Measurements from ENCODE around the gene CCDC148. TPM values are rescaled to one million over a fixed set of nuclear protein-coding genes. Genes with fewer than 3 reads are reported as not detected.
"Not testable (repeated sequence)": the region's sequence is repeated elsewhere in the genome, so short reads cannot be mapped to it uniquely, and the experiment has no call there.

Gene CCDC148
- total RNA-seq, 4 donors from 2014 or later: 0.66 TPM; not detected in 3

GRCh38 chr2:158232476-158232875 lies 224.1 kb downstream of the CCDC148 start:
- Histone ChIP-seq H3K9me3 (no peaks in the 10 kb centered on the region), H3K27ac (no peak overlapping the region), H3K27me3 (no peaks in the 10 kb centered on the region), H3K36me3 (no peaks in the 10 kb centered on the region), H3K4me1 (no peaks in the 10 kb centered on the region), H3K4me3 (no peak overlapping the region)
- in situ Hi-C loops (cut with MboI; ENCODE audit: low sequenced_read_pairs in 4 of 4): no loop called here
- no peak for ATAC-seq
- DNase-seq: no peak
- intact Hi-C loops (cut with DNase I; ENCODE audit: low total_unique reads): no loop called here
- TF ChIP-seq CTCF (IDR thresholded peaks at IDR 0.05 in 4 of 5, conservative IDR thresholded peaks at IDR 0.05 in 1 of 5) (no peak), POLR2A (IDR thresholded peaks at IDR 0.05) (no peak)

GRCh38 chr2:158228943-158229508 lies 227.5 kb downstream of the CCDC148 start:
- no peak for TF ChIP-seq POLR2A (IDR thresholded peaks at IDR 0.05)
- TF ChIP-seq CTCF (IDR thresholded peaks at IDR 0.05 in 4 of 5, conservative IDR thresholded peaks at IDR 0.05 in 1 of 5): no peak
- Histone ChIP-seq H3K27ac (no peak overlapping the region), H3K4me3 (no peak overlapping the region), H3K9me3 (no peaks in the 10 kb centered on the region), H3K4me1 (no peaks in the 10 kb centered on the region), H3K27me3 (no peaks in the 10 kb centered on the region), H3K36me3 (no peaks in the 10 kb centered on the region)
- ATAC-seq (no peak), DNase-seq (no peak)
- in situ Hi-C loops (cut with MboI; ENCODE audit: low sequenced_read_pairs in 4 of 4) (no loop called here), intact Hi-C loops (cut with DNase I; ENCODE audit: low total_unique reads) (no loop called here)

- H3K27me3 ChIP-seq; in situ Hi-C loops (cut with MboI; ENCODE audit: low sequenced_read_pairs in 4 of 4); DNase-seq; H3K36me3 ChIP-seq; H3K27ac ChIP-seq; H3K9me3 ChIP-seq; H3K4me3 ChIP-seq; ATAC-seq; H3K4me1 ChIP-seq; intact Hi-C loops (cut with DNase I; ENCODE audit: low total_unique reads): not testable (repeated sequence)
Measured at GRCh38 chr2:158223066-158223465, 233.5 kb downstream of the CCDC148 start.

- no peak overlapping the region for H3K27ac ChIP-seq
- intact Hi-C loops (cut with DNase I; ENCODE audit: low total_unique reads): no loop called here
- H3K4me1 ChIP-seq: no peaks in the 10 kb centered on the region
- in situ Hi-C loops (cut with MboI; ENCODE audit: low sequenced_read_pairs in 4 of 4): no loop called here
- H3K36me3 ChIP-seq: no peaks in the 10 kb centered on the region
- DNase-seq: no peak
- H3K4me3 ChIP-seq: no peak overlapping the region
- ATAC-seq: no peak
- no peaks in the 10 kb centered on the region for H3K27me3 ChIP-seq
- no peak for TF ChIP-seq POLR2A (IDR thresholded peaks at IDR 0.05)
- TF ChIP-seq CTCF (IDR thresholded peaks at IDR 0.05 in 4 of 5, conservative IDR thresholded peaks at IDR 0.05 in 1 of 5): no peak
- H3K9me3 ChIP-seq: no peaks in the 10 kb centered on the region
Measured at GRCh38 chr2:158221063-158222020, 235.2 kb downstream of the CCDC148 start.

GRCh38 chr2:158217593-158217992 lies 239.0 kb downstream of the CCDC148 start:
- in situ Hi-C loops (cut with MboI; ENCODE audit: low sequenced_read_pairs in 4 of 4): no loop called here
- intact Hi-C loops (cut with DNase I; ENCODE audit: low total_unique reads): no loop called here
- Histone ChIP-seq H3K4me3 (no peak overlapping the region), H3K9me3 (no peaks in the 10 kb centered on the region), H3K36me3 (no peaks in the 10 kb centered on the region), H3K4me1 (no peaks in the 10 kb centered on the region), H3K27me3 (no peaks in the 10 kb centered on the region), H3K27ac (no peak overlapping the region)
- DNase-seq (no peak), ATAC-seq (no peak)
- TF ChIP-seq POLR2A (IDR thresholded peaks at IDR 0.05) (no peak), CTCF (IDR thresholded peaks at IDR 0.05 in 4 of 5, conservative IDR thresholded peaks at IDR 0.05 in 1 of 5) (no peak)
